Measurements from ENCODE around the gene NTN4.
"Not testable (repeated sequence)": the region's sequence is repeated elsewhere in the genome, so short reads cannot be mapped to it uniquely, and the experiment has no call there.

The NTN4 gene

DNA sequence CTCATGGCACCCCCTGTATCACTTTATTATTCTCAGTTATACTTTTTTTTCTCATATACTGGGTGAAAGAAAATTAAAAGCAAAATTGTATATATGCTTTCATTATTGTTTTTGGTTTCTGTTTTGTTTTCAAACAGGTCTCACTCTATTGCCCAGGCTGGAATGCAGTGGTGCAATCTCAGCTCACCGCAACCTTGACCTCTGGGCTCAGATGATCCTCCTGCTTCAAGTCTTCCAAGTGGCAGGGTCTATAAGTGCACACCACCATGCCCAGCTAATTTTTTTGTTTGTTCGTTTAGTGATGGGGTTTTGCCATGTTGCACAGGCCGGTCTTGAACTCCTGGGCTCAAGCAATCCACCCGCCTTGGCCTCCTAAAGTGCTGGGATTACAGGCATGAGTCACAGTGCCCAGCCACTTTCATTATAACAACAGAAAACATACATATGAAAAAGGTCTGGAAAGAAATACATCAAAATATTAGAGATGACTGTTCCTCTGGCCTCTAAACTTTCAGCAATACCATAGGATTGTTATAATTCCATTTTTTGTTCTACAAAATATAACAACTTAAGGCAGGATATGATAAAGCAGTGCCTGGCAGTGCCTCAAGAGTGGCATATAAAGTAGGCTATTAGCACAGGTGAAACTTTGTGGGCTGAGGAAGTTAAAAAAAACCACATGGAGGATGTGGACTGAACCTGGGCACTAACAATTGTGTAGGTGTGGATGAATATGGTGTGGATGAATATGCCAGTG, 5.8 kb upstream of the NTN4 start:
- no peak for DNase-seq (ENCODE audit: low read depth)

DNA sequence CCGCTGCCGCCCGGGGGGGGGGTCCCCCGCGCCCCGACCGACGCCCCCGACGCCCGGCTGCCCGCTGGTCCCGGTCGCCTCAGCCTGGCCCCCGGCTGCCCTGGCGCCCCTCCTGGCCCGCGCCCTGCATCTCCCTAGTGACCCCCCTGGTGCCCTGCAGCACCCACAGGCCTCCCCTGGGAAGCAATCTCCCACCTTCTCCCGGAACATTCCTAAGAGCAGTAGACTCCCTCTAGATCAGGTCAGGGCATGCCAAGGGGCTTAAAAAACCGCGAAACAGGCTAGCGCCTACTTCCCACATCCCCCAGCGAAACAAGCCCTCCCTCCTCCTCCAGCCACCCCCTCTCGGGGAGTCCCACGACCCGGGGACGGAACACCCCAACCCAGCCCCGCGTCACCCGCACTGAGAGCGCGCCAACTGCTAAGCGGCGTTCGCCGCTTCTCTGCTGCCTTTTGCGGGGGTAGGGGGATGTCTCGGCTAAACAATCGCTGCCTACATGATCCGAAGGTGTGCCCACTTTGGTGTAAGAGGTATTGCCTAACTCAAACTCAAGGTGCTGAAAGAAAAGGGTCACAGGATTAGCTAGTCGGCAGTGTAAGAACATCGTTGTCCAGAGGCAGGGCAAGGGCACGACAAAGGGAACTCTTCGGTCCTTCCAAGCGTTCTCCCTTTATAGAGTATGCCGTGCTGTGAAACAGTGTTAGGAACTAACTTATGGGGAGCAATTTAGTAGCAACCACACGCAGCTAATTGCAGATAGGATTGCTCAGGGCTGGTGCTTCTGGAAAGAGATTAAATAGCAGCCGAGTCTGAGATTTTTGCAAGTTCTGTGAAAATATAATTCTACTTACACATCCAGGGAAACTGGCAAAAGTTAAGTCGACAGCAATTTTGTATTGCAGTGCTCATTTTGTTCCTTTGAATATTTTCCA, 619 bp upstream of the NTN4 start:
- peak; percentile 60 for DNase-seq (ENCODE audit: low read depth)

DNA sequence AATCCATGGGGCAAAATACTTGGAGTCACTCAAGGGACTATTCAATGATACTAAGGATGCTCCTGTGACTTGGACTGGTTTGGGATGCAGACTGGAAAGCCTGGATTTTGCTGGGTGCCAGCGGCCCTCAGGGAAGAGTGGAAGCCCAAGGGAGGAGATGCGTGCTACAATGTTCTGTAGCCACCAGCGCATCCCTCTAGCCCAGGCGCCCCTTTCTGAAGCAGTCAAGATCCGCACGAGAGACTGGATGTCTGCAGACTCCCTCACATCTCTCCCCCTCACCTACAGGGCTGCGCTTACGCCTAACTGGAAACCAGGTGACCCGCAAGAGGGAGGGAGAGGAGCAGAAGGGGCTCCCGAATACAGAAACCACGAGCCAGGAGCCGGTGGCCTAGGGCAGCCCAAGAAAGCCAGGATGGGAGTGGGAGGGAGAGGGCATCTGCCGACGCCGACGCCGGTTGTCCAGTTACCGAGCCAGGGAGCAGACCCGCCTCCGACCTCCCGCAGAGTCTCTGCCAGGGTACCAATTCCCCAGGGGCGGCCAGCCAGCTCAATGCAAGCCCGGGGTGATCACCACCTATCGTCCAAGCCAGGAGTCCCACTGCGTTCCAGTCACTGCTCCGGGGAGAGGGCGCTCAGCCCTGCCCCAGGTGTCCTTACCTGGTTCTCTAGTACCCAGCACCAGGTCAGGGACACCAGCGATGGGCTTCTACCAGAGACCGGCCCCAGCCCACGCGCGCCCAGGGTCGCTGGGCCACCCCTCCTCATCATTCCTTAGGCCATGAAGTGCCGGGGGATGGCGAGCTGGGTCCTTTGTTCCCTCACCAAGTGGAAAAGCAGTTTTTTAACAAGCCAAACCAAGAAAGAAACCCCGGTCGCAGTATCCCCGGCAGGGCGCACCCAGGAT, 1.2 kb downstream of the NTN4 start:
- no peak for DNase-seq (ENCODE audit: low read depth)

DNA sequence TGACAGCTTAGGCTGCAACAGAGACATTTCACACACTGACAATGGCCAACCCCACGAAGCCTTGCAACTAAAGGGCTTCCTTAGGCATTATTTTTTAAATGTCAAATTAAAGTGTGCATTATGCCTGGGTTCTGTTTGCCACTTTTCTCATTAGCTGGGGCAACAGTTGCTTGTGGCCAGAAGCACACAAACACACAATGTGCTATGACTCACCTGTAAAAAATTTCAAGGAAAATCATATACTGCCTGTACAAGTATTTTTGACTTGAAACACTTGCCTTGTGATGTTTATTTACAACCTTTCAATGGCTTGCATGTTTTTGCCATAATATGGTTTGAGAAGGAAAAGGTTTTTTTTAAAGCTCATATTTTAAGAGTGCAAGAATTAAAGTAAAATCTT, 1.9 kb downstream of the NTN4 start:
- peak; percentile 66 for DNase-seq (ENCODE audit: low read depth)

DNA sequence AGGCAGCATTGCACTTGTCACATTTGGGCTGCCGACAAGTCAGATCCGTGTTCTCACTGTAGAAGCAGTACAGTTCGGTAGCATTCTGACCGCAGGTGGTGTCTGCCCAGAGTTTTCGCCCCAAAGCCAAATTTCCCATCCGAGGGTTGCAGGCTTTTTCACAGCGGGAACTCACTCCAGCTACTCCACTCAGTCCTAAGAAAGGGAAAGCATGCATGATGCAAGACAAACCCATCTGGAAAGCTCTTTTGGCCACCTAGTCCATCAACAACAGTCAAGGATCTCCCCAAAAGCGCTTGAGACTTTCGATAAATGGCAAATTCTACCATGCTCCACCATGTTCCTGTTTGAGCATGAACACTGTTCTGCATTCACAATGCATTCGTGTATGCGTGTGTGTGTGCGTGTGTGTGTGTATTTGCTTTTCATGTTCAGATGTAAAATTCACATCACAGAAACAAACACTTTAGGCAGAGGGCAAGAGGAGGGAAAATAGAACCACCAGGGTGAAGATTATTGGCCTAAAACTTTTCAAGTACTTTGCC, 3.2 kb downstream of the NTN4 start:
- DNase-seq (ENCODE audit: low read depth), result no peak

DNA sequence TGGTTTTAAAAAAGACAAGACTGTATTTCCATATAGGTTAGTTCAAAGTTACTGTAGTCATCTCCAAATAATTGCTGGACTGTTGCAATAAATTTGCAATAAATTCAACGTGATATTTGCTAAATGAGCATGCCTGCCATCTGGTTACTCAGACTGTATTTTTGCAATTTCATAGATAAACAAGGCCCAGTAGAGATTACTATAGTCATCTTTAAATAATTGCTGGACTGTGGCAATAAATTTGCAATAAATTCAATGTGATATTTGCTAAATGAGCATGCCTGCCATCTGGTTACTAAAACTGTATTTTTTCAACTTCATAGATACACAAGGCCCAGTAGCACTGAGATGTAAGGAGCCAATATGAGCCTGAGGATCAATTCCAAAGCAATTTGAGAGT, 5.6 kb downstream of the NTN4 start:
- DNase-seq (ENCODE audit: low read depth), result peak; percentile 52

DNA sequence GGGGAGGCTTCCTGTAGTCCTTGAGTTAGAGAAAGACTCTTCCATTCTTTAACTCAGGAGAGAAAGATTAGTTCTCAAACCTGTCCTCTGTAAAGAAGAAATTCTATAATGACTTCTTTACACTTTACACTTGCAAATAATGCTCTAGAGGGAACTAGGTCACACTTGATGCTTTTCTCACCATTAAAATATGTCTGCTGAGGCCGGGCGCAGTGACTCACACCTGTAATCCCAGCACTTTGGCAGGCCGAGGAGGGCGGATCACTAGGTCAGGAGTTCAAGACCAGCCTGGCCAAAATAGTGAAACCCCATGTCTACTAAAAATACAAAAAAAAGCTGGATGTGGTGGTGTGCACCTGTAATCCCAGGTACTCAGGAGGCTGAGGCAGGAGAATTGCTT, 6.3 kb downstream of the NTN4 start:
- peak; percentile 54 for DNase-seq (ENCODE audit: low read depth)

DNA sequence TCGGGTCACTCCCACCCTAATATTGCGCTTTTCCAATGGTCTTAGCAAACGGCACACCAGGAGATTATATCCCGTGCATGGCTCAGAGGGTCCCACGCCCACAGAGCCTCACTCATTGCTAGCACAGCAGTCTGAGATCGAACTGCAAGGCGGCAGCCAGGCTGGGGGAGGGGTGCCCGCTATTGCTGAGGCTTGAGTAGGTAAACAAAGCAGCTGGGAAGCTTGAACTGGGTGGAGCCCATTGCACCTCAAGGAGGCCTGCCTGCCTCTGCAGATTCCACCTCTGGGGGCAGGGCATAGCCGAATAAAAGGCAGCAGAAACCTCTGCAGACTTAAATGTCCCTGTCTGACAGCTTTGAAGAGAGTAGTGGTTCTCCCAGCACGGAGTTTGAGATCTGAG, 15.1 kb downstream of the NTN4 start:
- not testable (repeated sequence) for DNase-seq (ENCODE audit: low read depth)

DNA sequence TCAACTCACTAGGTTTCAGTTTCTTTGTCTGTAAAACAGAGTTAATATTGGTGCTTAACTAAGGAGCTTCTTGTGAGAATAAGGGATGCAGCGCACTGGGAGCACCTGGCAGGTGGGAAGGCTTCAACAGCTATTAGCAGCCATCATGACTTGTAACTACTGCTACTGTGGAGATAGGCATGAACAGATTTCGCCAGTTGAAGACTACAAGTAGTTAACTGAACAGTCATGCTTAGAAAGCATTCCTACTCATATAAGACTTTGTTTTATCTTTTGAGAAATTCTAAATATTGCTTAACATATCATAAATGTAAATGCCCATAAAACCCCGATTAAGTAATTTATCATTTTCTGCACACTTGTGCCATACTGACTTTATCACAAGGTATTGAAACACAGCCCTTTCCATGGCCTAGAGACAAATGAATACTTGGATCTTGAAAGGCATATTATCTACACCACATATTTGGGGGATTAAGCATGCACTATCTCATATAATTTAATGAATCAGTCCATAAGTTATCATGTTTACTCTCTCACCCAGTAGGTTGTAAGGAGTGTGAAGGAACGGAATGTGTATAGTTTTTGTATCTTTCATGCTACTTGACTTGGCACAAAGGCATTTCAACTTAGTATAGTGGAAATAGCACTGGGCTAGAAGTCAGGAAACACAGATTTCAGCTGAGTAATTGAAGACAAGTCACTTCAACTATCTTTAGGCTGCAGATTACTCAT, 16.1 kb downstream of the NTN4 start:
- peak; percentile 91 for DNase-seq (ENCODE audit: low read depth)

DNA sequence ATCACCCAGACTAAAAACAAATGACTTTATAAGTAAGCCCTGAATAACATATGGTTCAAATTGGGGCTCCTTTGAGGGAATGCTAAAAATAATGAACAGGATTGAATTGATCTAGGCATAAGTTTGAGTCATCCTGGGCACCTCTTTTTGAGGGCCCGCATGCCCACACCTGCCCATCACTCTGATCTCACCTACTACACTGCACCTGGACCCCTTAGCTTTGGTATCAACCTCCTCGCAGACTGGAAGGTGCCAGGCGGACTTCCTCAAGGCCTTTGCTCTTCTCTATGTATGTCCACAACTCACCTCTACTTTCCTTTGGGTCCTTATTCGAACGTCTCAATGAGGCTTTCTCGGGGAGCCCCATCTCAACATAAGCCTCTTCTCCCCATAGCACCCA, 17.2 kb downstream of the NTN4 start:
- no peak for DNase-seq (ENCODE audit: low read depth)

DNA sequence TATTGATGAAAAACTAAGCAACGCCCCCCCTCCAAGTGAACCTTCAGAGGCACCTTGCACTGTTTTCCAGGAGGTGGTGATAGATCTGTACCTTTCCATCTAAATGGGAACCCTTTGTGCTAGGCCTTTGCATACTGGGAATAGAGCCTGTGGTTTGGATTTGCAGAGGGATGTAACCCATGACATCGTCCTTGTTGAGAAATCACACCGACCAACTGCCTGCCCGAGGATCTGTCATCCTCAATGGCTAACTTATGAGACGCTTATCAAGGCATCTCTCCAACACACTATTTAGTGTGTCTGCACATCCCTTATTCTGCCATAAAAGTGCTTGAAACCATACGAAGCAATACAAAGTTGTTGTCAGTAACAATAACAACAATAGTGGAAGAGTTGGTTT, 22.9 kb downstream of the NTN4 start:
- peak; percentile 51 for DNase-seq (ENCODE audit: low read depth)

DNA sequence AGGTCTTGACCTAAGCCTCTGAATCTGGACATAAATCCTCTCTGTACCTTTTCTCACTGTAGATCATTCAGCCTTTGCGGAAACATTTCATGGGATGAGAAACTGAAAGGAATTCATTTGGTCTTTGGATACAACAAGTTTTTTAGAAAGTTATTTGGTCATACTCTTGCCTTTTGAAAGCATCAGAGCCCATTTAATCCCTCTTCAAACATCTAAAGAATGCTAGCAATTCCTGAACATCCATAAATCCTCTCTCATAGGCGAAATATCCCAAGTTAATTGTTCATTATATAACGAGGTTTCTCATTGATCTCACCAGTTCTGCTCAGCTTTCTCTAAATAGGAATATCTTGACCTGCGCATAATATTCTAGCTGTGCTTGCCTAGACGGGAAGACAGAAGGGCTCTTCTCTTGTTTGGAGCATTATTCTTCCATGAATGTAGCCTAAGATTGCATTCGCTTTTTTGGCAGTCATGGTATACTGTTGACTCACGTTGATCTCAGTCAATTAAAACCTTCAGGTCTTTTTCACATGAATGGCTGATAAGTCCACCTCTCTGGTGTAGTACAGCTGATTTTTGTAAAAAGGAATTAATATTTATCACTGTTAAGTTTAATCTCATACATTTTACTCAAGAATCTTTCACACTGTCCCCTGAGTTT, 24.1 kb downstream of the NTN4 start:
- DNase-seq (ENCODE audit: low read depth), result peak; percentile 31

DNA sequence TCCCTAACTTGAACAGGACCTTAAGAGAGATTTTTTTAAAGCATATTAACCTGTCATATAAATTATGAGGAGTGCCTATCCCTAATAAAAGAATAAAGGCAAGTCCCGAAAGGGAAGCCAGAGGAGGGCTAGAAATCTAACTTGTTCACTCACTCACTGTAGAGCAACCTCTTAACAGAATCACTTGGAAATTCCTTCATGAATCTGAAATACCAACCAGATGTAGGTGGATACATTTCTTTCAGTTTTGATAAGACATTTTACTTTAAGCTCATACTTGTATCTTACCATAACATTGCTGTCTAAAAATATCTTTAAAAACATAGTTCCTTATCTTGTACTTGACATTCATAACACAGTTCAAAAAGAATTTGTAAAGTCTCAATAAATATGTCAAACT, 25.7 kb downstream of the NTN4 start:
- DNase-seq (ENCODE audit: low read depth), result no peak

DNA sequence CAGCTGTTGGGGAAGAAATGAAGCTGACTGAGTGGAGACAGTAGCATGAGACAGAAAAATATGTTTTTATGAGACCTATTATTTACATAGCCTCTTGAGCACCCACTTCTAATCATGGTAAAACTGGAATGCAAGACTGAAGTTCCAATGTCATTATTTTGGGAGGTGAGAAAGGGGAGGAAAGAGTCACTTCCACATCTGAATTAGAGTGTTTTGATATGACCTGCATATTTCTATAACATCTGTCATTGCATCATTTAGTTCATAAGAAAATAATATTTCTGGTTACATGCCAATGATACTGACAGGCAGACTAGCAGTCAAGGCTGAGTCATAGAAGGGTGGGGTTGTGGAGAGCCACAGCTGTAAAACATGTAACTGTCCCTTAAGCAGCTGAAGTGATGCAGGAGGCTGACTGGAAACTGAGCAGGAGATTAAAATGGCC, 26.7 kb downstream of the NTN4 start:
- peak; percentile 53 for DNase-seq (ENCODE audit: low read depth)

DNA sequence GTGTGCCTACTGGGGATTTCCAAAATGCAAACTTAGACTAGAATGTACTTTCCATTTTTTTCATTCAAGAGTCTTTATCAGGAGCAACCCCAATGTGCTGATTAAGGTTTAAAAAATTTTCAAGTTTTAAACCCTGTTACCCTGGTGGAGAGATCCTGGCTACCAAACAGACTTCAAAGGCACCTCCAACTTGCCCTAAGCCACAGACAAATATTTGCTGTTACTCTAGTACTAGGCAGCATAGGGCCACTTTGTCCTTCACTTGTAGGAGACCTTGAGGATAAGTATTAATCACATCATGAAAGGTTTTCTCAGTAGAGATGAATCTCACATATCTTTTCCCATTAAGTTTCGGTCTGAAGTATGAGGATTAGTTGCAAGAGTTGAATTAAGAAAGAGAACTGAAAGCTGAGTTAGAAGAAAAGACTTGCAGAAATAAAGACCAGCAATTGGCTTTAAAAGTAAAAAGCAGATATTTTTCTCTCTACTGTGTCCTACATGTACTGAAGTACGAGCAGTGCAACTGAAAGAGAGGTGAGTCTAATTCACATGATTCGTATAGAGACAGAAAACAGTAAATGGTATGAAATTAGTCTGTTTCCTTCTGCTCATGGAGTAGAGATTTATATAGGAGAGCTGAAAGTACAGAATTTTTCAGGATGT, 28.3 kb downstream of the NTN4 start:
- no peak for DNase-seq (ENCODE audit: low read depth)

DNA sequence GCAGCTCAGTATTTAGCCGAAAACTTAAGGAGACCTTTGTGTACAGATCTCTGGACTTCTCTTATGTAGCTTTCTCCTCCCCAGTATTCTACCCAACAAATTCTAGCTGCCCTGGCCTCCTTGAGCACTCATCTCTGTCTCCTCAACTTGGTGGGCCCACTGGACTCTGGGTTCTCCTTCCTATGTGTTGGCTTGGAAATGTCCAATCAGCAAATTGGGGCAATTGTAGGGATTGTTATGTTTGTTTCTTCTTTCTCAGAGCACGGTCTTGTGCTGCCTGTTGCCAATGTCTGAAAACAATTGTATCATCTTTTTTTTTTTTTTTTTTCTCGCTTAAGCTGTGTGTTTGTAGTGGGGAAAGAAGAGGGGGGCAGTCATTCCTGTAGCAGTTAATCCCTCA, 30.2 kb downstream of the NTN4 start:
- no peak for DNase-seq (ENCODE audit: low read depth)

DNA sequence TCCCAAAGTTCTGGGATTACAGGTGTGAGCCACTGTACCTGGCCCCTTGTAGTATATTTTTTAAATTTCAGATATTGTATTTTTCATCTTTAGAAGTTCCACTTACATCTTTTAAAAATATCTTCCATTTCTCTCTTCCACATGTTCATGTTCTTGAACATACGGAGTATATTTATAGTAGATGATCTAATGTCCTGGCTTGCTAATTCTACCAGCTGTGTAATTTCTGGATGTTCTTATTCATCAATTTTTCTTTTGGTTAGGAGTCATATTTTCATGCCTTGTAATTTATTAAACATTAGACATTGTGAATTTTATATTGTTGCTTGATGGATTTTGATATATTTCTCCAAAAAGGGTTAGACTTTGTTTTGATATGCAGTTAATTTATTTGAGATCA, 30.8 kb downstream of the NTN4 start:
- no peak for DNase-seq (ENCODE audit: low read depth)

DNA sequence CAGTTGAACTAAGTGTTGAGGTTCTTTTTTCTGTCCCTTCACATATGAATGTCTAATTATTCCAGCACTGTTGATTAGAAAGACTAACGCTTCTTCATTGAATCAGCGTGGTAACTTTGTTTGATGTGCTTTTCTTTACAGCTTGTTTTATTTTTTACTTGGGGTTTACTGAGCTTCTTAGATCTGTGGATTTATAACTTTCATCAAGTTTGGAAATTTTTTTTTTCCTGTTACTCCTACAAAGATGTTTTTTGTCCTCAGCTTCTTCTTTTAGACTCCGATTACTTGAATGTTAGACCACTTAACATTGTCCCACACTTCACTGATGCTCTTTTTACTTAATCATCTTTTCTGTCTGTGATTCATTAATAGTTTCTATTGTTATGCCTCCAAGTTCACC, 31.5 kb downstream of the NTN4 start:
- DNase-seq (ENCODE audit: low read depth), result no peak

DNA sequence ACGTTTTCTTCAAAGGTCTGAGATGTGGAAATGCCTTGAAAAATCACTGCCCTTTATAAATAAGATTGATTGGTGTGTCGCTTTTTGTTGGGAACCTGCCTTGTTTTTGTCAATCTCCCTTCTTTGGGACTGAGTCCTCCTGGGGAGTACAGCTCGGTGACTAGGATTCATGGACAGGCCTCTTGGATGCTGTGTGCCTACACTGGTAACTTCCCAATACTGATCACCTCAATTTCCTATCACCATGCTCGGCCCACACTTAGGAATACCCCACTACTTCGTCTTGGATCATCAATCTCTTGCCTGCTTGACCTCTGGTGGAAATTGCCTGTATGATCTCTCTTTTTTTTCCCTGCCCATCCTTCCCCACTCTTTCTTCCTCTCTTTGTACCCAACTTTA, 34.2 kb downstream of the NTN4 start:
- no peak for DNase-seq (ENCODE audit: low read depth)

DNA sequence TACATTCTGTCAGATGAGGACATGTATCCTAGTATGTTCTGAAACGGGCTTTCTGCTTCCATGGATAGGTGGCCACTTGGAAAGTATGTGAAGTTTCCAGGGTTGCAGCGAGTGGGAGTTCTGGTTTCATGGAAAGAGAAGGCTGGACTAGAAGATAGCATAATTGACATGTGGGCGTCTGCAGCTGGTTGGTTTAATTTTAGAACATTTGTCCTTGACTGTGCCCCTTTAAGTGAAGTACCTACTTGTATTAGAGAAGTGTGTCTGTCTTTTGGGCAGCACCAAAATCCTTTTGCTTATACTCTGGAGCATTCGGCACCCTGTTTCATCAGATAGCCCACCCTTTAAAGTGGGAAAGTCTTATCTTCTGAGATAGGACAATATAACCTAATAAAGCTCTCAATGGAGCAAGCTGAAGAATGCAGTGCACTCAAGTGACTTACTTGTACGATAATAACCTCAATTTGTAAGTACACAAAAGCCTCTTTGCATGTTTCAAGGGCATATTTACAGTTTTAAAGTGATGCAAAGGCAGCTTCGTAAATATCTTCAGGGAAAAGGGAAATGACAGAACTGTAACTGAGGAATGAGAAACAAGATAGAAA, 35.2 kb downstream of the NTN4 start:
- DNase-seq (ENCODE audit: low read depth), result no peak

Measured in amniotic epithelial cell (primary cell).